ENCODE data around the gene APLN.

DNA sequence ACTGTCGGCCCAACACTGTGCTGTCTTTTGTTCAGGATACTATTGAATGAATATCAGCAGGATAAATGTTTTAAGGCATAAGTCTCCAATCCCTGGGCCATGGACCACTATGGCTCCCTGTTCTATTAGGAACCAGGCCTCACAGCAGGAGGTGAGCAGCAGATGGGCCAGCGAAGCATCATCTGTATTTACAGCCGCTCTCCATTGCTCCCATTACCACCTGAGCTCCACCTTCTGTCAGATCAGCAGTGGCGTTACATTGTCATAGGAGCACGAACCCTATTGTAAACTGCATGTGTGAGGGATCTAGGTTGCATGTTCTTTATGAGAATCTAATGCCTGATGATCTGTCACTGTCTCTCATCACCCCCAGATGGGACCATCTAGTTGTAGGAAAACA, 3.7 kb upstream of the APLN start:
- TF ChIP-seq, protein P1, sequence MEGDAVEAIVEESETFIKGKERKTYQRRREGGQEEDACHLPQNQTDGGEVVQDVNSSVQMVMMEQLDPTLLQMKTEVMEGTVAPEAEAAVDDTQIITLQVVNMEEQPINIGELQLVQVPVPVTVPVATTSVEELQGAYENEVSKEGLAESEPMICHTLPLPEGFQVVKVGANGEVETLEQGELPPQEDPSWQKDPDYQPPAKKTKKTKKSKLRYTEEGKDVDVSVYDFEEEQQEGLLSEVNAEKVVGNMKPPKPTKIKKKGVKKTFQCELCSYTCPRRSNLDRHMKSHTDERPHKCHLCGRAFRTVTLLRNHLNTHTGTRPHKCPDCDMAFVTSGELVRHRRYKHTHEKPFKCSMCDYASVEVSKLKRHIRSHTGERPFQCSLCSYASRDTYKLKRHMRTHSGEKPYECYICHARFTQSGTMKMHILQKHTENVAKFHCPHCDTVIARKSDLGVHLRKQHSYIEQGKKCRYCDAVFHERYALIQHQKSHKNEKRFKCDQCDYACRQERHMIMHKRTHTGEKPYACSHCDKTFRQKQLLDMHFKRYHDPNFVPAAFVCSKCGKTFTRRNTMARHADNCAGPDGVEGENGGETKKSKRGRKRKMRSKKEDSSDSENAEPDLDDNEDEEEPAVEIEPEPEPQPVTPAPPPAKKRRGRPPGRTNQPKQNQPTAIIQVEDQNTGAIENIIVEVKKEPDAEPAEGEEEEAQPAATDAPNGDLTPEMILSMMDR (IDR thresholded peaks at IDR 0.05) = no peak
- TF ChIP-seq POLR2A (IDR thresholded peaks at IDR 0.05) = no peak
